Gastrocnemius medialis (tissue), 4 donors: ENCODE measurements around the gene GPR55.

Experiments used
- POLR2A ChIP-seq, 2 donors: fragments of 450-650 bp; IDR thresholded peaks; one replicate each; pipeline ENCODE4 v1.6.1; 2017; ENCODE audit warnings: antibody characterized with exemption in 2 of 2, mild to moderate bottlenecking in 2 of 2, moderate library complexity in 2 of 2
- TF ChIP-seq, protein P1 (sequence below), 5 experiments: fragments of 450-650 bp in 3 of 5; fragments of 200-600 bp in 2 of 5; sonication (generic) in 2 of 5; IDR thresholded peaks in 4 of 5; conservative IDR thresholded peaks in 1 of 5; 1 replicate in 4 of 5; 2 replicates in 1 of 5; pipeline ENCODE4 v1.5.1; 2016 to 2019; ENCODE audit warnings: antibody characterized with exemption in 5 of 5, mild to moderate bottlenecking in 3 of 5, moderate library complexity in 3 of 5

DNA sequence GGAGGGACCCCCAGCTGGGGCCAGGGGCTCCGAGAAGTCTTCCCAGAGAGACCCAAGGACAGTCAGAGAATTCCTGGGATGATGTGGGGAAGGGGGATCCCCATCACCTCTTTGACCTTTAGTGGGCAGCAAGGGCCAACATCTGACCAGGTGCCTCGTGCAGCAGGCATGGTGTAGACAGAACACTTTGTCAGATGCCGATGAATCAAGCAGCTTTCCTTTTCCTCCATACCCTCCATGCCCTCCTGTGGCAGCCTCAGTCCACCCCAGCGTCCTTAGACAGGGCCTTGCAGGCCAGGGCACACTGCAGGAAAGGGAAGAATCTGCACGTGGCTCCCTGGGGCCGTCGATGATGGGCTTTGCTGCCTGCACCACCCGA, 26.3 kb downstream of the GPR55 start:
- TF ChIP-seq POLR2A (IDR thresholded peaks at IDR 0.05) = no peak
- TF ChIP-seq, protein P1, sequence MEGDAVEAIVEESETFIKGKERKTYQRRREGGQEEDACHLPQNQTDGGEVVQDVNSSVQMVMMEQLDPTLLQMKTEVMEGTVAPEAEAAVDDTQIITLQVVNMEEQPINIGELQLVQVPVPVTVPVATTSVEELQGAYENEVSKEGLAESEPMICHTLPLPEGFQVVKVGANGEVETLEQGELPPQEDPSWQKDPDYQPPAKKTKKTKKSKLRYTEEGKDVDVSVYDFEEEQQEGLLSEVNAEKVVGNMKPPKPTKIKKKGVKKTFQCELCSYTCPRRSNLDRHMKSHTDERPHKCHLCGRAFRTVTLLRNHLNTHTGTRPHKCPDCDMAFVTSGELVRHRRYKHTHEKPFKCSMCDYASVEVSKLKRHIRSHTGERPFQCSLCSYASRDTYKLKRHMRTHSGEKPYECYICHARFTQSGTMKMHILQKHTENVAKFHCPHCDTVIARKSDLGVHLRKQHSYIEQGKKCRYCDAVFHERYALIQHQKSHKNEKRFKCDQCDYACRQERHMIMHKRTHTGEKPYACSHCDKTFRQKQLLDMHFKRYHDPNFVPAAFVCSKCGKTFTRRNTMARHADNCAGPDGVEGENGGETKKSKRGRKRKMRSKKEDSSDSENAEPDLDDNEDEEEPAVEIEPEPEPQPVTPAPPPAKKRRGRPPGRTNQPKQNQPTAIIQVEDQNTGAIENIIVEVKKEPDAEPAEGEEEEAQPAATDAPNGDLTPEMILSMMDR (IDR thresholded peaks at IDR 0.05 in 4 of 5, conservative IDR thresholded peaks at IDR 0.05 in 1 of 5) = no peak
